Activated gamma-delta T cell treated with anti-CD3 and anti-CD28 coated beads, Interleukin-2, amount 50 U/mL, for 16 hours (primary cell): ENCODE measurements around the gene WDFY3.
"Not testable (repeated sequence)": the region's sequence is repeated elsewhere in the genome, so short reads cannot be mapped to it uniquely, and the experiment has no call there.

ENCODE experiments used
- DNase-seq: peaks from one replicate; pipeline ENCODE4 v3.0.0-alpha.2; 2020; ENCODE audit warnings: low read depth

Gene WDFY3

DNA sequence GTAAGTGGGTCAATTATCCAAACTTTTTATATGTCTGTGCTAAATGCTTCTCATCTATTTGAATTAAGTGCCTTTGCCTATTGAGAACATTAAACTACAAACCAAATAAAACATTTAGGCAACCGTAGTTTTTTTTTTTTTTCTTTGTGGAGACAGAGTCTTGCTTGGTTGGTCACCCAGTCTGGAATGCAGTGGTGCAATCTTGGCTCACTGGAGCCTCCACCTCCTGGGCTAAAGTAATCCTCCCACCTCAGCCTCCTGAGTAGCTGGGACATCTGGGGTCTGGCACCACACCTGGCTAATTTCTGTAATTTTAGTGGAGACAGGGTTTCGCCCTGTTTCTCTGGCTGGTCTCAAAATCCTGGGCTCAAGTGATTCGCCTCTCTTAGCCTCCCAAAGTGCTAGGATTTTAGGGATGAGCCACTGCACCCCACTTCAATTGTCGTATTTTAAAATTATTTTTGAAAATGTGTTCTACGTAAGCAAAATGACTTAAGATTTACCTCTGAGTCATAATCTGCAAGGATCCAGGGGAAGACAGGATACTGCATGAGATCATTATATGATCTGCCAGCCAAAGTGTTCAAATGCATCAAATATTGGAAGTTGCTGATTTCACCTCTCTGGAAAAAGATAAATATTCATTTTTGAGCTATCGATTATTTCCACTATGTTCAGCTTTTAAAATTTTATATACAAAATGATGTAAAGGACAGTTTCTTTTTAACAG is 257.9 kb downstream of the WDFY3 start:
- DNase-seq, result no peak

DNA sequence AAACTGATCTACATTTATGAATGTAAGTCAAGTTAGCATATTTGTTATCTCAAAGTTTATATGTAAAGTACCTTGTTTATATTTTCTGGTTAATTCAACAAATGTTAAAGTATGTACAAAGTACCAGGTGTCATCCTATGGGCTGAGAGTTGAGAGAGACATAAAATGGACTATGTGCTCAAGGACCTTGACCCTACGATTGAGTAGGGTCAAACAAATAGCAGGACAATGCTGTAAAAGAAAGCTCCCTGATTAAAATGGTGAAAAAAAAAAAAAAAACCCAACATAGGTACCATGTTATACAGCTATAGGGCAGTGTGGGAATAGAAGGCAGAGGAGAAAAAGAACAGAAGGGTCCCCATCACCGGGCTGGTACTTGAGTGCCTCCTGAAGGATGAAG is 260.2 kb downstream of the WDFY3 start:
- no peak for DNase-seq

DNA sequence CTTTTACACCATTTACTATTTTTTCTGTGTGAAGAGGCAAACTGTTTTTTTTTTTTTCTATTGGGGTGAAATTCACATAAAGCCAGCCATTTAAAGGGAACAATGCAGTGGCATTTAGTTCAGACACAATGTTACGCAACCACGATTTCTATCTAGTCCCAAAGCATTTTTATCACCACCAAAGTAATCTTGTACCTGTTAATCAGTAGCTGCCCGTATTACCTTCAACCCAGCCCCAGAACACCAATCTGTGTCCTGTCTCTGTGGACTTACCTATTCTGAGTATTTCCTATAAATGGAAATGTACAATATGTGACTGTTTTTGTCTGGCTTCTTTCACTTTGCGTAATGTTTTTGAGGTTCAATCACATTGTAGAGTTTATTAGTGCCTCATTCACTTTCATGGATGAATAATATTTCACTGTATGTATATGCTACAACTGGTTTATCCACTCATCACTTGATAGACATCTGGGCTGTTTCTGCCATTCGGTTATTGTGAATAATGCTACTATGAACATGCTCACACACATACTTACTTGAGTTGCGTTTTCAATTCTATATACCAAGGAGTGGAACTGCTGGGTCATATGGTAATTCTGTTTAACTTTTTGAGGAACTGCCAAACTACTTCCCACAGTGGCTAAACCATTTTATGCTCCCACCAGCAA is 267.4 kb downstream of the WDFY3 start:
- DNase-seq, result no peak

DNA sequence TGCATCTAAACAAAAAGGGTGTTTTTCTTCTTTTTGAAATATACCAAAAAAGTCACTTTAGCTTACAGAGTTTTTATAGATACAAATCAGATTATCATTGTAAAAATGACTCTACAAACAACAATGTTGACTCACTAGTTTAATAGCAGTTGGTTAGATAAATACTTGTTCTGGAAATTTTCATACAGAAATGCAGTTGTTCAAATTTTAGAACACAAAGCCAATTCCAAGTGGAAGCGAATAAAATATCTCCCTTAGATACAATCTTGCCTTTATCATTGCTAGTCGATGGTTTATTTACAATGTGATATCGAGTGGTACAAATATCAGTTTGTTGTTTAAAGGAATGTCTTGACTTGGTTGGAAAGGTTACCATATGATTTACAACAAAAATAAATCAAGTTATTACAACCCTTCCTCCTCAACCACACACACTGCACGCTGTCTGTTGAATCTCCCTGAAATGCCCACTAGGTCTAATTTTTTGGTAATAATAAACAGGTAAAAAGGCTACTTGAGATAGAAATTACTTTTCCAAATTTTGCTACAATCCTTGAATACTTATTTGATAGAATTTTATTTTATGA is 268.8 kb downstream of the WDFY3 start:
- DNase-seq, result no peak

DNA sequence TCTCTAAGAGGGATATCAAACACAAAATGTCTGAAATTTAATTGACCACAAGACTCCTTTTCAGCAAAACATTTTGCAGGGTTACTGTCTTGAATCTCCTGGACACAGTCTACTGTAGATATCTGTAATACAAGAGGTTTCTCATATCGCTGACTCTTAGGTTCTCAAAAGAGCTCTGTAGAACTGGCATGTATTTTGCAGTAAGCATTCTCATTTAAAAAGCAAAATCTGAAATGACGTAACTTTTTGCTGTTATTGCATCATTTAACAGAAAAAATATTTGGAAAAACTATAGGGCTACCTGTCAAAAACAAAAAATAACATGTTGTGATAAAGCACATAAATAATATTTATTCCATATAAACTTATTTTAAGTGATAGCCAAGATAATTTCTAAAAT is 269.3 kb downstream of the WDFY3 start:
- DNase-seq, result no peak

DNA sequence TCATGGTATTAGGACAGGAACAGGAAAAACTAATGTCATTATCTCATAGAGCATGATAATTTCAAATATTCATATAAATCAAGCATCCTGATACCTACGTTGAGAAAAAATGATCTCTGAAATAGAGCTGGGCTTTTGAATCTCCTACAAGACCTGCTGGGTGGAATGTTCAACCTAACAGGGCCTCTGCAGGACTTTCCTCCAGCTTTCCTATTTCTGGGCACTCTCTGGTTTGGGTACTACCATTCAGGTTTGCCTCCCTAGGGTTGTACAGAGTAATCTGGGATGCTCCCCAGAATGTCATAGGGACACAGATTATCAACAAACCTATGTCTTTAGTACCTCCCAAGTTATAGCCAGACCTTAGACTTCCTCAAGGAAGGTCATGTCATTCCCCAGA is 274.7 kb downstream of the WDFY3 start:
- no peak for DNase-seq

DNA sequence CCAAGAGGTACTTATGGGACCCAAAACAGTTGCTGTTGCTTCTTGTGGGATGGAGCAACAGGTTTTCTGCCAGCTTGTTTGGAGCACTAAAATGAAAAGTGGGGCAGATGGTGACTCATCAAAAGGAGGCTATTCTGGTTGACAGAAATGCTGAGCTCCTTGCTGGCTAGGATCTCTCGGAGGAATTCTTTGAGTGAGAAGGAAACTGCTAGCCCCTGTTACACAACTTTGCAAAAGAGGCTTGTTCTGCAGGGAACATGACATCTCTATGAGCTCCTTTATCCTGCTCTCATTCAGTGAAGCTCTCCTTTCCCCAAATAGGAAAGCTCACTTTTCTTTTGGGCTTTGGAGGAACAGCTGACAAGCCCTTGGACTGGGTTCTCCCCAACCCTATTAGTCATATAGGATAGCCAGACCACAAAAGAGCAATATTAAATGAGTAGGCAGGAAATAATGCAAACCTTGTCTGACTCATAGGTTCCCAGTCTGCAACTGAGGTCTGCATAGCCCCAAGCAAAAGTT is 275.3 kb downstream of the WDFY3 start:
- no peak for DNase-seq

DNA sequence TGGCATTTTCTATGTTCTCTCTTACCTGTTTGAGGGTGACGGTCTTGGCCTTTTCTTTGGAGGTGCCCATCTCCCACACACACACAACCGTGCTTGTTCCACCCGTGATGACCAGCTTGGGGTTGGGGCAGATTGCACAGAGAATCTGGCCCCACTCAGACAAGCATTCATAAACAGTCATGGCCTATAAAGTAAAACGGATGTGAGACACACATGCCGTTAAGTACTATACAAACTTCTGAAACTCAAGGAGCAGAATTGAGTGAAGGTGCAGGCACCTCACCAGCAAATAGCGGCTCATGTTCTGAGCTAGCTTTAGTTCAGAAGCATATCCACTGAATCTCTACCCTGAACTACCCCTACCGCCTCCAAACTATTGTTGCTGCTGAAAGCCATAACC is 276.0 kb downstream of the WDFY3 start:
- DNase-seq, result no peak

DNA sequence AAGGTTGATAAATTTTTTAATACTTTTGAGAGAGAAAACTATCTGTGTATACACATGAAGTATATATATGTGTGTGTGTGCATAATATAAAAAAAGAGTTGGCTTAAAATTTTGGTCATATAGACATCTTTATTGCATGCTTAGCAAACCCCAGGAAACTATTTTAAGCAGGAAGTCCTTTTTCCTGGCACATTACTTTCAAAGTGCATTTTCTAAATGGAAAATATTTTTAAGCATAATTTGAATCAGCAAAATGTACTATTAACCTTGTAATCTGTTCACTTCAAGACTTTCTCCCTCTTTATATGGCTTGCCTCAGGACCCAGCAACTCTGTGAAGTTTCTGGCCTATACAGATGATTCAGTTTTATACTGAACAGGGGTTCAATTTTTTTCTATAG is 277.3 kb downstream of the WDFY3 start:
- DNase-seq, result no peak

DNA sequence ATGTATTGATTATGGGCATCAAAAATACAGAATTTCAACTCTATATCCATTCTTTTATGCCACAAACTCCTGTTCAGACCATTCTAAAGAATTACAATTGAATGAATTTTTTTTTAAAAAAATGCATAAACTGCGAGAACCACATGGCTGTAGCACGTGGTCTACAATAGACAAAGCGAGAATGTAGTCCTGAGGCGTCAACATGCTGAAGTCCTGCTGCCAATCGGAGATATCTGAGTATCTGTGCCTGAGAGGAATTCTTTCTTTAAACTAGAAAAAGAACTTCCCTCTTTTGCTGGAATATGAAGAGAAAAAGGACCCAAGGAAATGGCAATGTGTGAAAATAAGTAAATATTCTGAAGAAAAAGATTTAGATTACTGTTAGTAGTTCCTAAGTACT is 277.9 kb downstream of the WDFY3 start:
- DNase-seq, result no peak

DNA sequence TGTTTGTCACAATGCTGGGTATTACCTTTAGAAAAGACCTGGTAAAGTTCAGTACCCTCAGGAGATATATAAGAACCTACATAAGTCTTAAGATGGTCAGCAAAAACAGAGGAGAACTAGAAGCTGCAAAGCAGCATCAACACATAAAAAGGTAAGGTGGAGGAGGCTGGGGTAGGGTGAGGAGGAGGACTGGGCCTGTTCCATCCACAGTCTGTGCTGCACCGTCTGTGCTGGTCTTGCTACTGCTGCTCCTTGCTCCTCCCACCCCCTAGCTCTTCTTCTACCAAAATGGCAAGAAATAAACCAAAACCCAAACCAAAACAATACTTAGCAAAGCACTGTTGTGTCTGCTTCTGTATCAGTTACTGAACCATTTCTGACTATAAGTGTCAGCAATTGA is 281.4 kb downstream of the WDFY3 start:
- DNase-seq, result no peak

DNA sequence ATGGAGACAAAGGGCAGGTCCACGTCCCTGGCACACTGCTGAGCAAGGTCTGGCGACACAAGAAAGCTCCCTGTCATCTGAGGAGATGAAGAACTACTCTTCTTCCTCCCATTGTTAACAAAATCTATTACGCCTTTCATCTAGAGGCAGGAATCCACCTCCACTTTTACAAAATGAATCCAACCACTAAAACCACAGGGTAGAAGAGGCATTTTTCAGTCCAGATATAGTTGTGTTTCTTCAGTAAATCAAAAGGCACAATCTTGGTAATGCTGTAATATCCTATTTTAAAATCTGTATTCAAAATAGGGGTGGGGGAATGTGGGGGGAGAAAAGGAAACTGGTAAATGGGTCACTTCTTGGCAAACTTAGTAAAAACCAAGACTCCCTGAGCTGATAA is 282.1 kb downstream of the WDFY3 start:
- no peak for DNase-seq

DNA sequence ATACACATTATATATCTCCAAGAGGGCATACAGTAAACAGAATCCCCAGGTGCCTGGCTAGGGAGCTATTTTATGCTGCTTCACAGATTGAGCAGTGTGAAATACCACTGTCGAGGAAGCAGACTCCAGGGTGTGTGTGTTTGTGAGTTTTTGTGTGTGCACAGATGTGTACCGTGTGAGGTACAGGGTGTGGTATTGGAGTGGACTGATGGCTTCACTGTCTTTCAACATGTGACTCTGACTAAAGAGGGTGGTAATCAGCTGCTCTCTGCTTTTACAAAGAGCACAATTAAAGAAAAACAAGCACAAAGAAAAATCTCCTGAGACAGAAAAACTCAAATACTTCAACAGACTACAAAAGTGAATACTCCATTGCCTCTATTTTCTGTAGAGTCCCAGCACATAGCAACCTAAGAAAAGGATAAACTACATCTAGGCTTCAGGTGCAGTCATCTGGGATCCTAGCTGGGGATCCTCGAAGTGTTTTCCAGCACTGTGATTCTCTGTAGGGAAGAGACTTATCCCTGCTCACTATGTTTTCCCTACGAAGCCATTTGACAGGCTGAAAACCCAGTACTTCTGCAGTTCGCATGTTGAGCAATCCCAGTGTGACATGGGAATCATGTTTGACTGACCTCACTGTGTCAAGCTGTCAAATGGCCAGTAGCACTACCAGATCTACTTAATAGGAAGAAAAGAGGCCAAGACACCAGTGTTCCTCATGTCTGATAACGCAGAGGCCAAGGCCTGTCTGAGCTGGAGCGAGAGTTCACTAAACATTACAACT is 283.2 kb downstream of the WDFY3 start:
- no peak for DNase-seq

DNA sequence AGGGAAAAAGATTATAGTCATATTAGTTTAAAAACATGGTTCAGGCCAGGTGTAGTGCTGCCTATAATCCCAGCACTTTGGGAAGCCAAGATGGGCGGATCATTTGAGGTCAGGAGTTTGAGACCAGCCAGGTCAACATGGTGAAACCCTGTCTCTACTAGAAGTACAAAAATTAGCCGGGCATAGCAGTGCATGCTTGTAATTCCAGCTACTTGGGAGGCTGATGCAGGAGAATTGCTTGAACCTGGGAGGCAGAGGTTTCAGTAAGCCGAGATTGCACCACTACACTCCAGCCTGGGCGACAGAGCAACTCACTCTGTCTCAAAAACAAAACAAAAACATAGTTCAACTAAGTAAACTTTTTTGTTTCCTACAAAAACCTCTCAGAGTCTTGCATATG is 283.8 kb downstream of the WDFY3 start:
- DNase-seq, result not testable (repeated sequence)

DNA sequence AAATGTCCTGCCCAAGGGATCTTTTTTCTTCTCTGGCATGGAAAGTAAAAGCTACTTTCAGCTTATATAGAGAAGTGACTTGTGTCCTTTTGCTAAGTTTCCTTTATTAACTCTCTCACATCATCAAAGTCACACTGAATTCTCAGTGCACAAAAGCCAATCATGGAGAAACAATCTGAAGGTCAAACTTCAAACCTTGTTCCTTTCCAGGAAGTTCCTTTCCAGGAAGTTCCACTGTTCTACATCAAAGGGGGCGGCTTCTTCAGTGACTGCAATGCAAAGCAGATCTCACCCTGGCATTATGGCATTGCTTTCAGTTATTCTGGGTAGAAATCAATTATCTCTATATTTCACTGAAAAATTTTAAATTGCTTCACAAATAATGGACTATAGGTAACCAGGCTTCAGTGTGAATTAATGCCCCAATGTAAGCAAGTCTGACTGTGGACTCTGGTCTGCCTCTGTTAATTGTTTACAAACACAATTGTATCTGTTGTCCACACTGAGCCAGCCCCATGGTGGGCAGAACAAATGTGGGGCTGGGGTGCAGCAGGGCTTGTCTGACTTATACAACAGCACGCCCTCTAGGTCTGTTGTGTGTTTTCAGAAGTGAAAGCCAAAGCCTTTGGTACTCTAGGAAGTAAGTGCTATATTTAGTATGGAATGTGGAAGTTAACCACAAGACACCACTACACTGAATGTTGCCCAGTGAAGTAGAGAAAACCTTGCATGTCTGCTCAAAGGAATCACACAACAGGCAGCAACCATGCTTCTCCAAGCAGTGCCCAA is 284.8 kb downstream of the WDFY3 start:
- no peak for DNase-seq

DNA sequence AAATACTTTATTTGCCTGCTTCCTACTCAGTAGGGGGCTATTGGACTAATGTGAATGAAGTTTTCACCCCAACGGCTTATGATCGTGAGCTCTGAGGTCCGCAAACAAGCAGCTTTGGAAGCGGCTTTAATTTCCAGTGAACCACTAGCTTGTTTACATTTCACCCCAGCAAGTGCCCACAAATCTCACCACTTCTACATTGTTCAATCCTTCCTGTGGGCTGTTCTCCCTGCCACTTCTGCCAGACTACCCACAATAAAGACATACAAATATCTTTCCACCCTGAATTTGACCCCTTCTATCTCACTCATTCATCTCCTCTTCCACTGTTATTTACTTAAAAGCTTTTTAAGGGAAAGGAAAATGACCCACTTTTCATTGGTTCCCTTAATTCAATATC is 285.5 kb downstream of the WDFY3 start:
- no peak for DNase-seq

DNA sequence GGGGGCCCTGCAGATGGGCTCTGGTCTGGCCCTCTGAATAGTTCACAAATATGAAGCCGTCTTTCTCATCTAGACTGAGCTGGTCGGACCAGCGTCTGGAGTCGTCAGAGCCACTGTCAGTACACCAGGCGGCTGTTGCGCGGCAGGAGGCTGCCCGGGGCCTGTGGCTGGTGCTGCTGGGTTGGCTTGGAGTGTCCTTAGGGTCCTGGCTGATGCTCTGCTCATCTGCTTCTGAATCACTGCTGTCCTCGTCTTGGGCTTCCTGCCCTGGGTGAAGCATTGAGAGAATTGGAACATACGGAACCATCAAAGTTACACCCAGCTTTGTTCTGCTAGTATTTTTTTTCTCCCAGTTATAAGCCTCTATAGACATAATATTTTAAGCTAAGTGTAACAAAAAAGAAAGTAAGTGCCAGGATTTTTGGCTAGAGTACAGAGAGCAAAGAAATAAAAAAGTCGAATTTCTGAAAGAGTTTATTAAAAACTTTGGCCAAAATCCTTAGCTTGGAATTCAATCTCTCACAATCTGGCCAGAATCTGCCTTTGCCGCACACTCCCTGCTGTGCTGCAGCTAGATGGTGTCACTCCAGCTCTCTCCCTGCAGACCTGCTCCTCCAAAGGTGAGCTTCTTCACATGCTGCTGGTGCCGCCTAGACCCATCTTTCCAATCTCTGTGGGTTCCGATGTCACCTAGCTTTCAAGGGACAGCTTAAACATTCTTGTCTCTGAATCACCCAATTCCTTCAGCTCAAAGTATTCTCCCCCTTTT is 287.3 kb downstream of the WDFY3 start:
- no peak for DNase-seq

DNA sequence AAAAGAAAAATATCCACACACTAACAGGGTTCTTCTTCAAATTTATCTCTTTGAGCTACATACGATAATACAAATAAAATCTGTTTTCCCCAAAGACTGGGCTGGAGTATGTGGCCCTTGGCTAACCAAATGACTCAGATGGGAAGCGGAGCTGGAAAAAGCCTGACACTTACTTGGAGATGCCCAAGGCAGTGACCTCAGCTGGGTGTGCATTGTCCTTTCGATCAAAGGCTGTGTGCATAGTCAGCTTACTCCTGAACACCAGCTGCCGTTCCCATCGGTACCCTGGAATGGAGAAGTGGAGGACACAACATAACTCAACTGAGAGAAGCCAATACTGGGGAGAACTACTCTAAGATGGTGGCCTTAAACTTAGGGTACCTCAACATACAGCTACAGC is 288.5 kb downstream of the WDFY3 start:
- no peak for DNase-seq

DNA sequence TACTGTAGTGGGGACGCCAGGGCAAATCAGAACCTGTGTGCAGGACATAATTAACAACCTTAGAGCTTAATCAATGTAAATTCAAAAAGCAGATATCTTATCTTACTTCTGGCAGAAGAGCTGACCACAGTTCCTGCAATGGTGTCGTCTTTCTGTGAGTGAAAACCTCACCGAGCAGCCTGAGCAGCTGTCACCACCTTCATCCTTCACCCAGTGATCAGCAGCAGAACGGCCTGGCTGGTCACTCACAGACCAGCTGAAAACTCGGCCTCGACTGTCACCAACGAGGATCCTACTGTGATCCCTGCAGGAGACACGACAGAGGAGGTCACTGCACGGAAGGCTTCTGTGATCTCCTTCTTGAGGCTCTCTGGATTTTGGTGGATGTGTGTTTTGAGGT is 289.4 kb downstream of the WDFY3 start:
- no peak for DNase-seq

DNA sequence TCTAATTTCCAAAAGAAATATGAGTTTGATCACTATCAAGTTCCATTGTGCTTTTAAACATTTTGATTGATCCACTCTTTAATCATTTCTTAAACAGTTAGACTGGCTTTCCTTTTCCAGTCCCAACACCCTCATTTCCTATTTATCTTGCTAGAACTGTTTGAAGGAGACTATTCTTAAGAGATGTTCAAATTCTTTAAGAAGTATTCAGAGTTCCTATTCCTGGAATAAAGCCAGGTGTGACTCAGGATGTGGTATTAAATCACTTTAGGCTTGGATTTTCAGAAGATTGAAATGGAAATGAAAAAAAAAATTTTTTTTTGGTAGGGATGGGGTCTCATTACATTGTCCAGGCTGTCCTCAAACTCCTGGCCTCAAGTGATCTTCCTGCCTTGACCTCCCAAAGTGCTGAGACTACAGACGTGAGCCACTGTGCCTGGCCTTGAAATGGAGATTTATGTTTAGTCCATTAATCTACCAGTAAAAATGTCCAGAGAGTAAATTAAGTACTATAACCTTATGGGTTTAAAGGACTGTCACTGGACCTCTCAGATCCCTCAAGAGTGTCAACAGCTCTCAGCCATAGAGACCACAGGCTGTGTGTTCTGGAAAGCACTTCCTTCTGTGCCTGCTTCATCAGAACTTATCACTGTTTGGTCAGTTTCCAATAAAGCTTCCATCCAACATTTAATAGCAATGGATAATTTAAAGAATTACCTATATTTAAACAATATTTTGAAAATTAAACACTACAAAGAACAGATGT is 292.8 kb downstream of the WDFY3 start:
- no peak for DNase-seq
